HEK293 (cell line): ENCODE data around the gene GNS.

Source experiments
- MYNN ChIP-seq: fragments of 450-650 bp; formaldehyde crosslinking; IDR thresholded peaks from 2 replicates; pipeline ENCODE4 v1.5.1; 2016; ENCODE audit warnings: missing biosample characterization, missing genetic modification characterization, borderline replicate concordance
- MZF1 ChIP-seq: fragments of 450-650 bp; formaldehyde crosslinking; IDR thresholded peaks from 2 replicates; pipeline ENCODE4 v1.5.1; 2017; ENCODE audit warnings: missing biosample characterization, missing genetic modification characterization, borderline replicate concordance
- TCF7L2 ChIP-seq: IDR thresholded peaks from 2 replicates; pipeline ENCODE4 v1.6.1; 2011; ENCODE audit warnings: low read depth, mild to moderate bottlenecking, inconsistent platforms, low read length, moderate library complexity, borderline replicate concordance
- ZBTB20 ChIP-seq: fragments of 450-650 bp; formaldehyde crosslinking; IDR thresholded peaks from 2 replicates; pipeline ENCODE4 v1.5.1; 2016; ENCODE audit warnings: missing biosample characterization, missing genetic modification characterization
- ZBTB21 ChIP-seq: fragments of 450-650 bp; formaldehyde crosslinking; IDR thresholded peaks from 2 replicates; pipeline ENCODE4 v1.5.1; 2017; ENCODE audit warnings: missing biosample characterization, missing genetic modification characterization
- ZBTB26 ChIP-seq: fragments of 450-650 bp; formaldehyde crosslinking; optimal IDR thresholded peaks from 2 replicates; pipeline ENCODE3; 2016; ENCODE audit warnings: missing biosample characterization, mild to moderate bottlenecking, missing genetic modification characterization
- ZNF132 ChIP-seq: fragments of 450-650 bp; formaldehyde crosslinking; IDR thresholded peaks from 2 replicates; pipeline ENCODE4 v1.5.1; 2017; ENCODE audit warnings: missing biosample characterization, missing genetic modification characterization, borderline replicate concordance
- ZNF239 ChIP-seq: fragments of 450-650 bp; formaldehyde crosslinking; IDR thresholded peaks from 2 replicates; pipeline ENCODE4 v1.5.1; 2016; ENCODE audit warnings: missing biosample characterization, missing genetic modification characterization
- ZNF24 ChIP-seq: fragments of 450-650 bp; formaldehyde crosslinking; IDR thresholded peaks from 2 replicates; pipeline ENCODE4 v1.5.1; 2016; ENCODE audit warnings: missing biosample characterization, missing genetic modification characterization
- ZNF274 ChIP-seq, 2 experiments: fragments of 200-500 bp in 1 of 2; fragments of 450-650 bp in 1 of 2; sonication (Bioruptor generic) in 1 of 2; formaldehyde crosslinking in 1 of 2; IDR thresholded peaks; 2 replicates each; pipeline versions ENCODE4 v1.5.1 to v1.6.1; 2014 to 2016; ENCODE audit warnings: borderline replicate concordance in 1 of 2, inconsistent platforms in 1 of 2, low read length in 1 of 2, missing biosample characterization in 1 of 2, missing genetic modification characterization in 1 of 2
- ZNF514 ChIP-seq: fragments of 450-650 bp; formaldehyde crosslinking; IDR thresholded peaks from 2 replicates; pipeline ENCODE4 v1.5.1; 2016; ENCODE audit warnings: missing biosample characterization, missing genetic modification characterization
- ZNF555 ChIP-seq: fragments of 450-650 bp; formaldehyde crosslinking; conservative IDR thresholded peaks from 2 replicates; pipeline ENCODE4 v1.5.1; 2017; ENCODE audit warnings: missing biosample characterization, mild to moderate bottlenecking, missing genetic modification characterization, inconsistent platforms
- TF ChIP-seq, protein P1 (sequence below): fragments of 450-650 bp; formaldehyde crosslinking; IDR thresholded peaks from 2 replicates; pipeline ENCODE4 v1.5.1; 2016; ENCODE audit warnings: missing biosample characterization, missing genetic modification characterization

DNA sequence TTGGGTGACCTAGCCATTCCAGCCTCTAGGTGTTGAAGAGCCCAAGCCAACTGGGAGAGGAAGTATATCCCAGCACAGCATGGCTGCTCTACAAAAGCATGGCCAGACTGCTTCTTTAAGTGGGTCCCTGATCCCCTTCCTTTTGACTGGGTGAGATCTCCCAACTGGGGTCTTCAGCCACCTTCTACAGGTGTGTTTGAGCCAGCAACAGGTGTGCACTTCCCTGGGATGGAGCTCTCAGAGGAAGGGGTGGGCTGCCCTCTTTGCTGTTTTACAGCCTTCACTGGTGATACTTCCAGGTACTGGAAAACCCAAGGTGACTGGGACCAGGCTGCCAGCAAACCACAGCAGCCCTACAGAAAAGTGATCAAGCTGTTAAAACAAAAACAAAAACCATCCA is 14.2 kb upstream of the GNS start:
- no peak for TF ChIP-seq MYNN
- no peak for TF ChIP-seq ZNF514 (tag by site-specific recombination)
- no peak for TF ChIP-seq MZF1 (tag by site-specific recombination)
- TF ChIP-seq ZNF274 (IDR thresholded peaks at IDR 0.05; ENCODE audit: low read length), result no peak
- TF ChIP-seq ZNF274 (tag by site-specific recombination; IDR thresholded peaks at IDR 0.05; ENCODE audit: borderline replicate concordance), result no peak
- TF ChIP-seq ZNF555 (tag by site-specific recombination), result no peak
- TF ChIP-seq ZNF239, result no peak
- TF ChIP-seq TCF7L2, result no peak
- TF ChIP-seq, protein P1, sequence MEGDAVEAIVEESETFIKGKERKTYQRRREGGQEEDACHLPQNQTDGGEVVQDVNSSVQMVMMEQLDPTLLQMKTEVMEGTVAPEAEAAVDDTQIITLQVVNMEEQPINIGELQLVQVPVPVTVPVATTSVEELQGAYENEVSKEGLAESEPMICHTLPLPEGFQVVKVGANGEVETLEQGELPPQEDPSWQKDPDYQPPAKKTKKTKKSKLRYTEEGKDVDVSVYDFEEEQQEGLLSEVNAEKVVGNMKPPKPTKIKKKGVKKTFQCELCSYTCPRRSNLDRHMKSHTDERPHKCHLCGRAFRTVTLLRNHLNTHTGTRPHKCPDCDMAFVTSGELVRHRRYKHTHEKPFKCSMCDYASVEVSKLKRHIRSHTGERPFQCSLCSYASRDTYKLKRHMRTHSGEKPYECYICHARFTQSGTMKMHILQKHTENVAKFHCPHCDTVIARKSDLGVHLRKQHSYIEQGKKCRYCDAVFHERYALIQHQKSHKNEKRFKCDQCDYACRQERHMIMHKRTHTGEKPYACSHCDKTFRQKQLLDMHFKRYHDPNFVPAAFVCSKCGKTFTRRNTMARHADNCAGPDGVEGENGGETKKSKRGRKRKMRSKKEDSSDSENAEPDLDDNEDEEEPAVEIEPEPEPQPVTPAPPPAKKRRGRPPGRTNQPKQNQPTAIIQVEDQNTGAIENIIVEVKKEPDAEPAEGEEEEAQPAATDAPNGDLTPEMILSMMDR (tag by site-specific recombination), result no peak
- TF ChIP-seq ZNF24 (tag by site-specific recombination), result no peak
- TF ChIP-seq ZBTB21 (tag by site-specific recombination), result no peak
- no peak for TF ChIP-seq ZNF132 (tag by site-specific recombination)
- TF ChIP-seq ZBTB26 (tag by site-specific recombination), result no peak
- no peak for TF ChIP-seq ZBTB20 (tag by site-specific recombination)
